K562 (cell line): ENCODE data around the gene DHRS3. TPM values are rescaled to one million over a fixed set of nuclear protein-coding genes. Genes with fewer than 3 reads are reported as not detected.

Source experiments
- DIDO1 ChIP-seq: fragments of 450-650 bp; IDR thresholded peaks from 2 replicates; pipeline ENCODE4 v1.6.1; 2016; ENCODE audit warnings: low read depth, missing biosample characterization, missing genetic modification characterization
- FOXM1 ChIP-seq, 2 experiments: fragments of 450-650 bp in 1 of 2; sonication (generic) in 1 of 2; formaldehyde crosslinking in 1 of 2; IDR thresholded peaks; 2 replicates each; pipeline versions ENCODE4 v1.6.1 to v1.9.0; 2017 to 2022; ENCODE audit warnings: low read depth in 2 of 2, mild to moderate bottlenecking in 2 of 2, missing genetic modification reagents in 1 of 2, moderate library complexity in 1 of 2
- HOXB6 ChIP-seq: fragments of 250-450 bp; sonication (Bioruptor Pico); IDR thresholded peaks from 2 replicates; pipeline ENCODE4 v1.5.1; 2022; ENCODE audit warnings: mild to moderate bottlenecking, borderline replicate concordance
- KLF1 ChIP-seq: fragments of 450-650 bp; IDR thresholded peaks from 2 replicates; pipeline ENCODE4 v1.6.1; 2016; ENCODE audit warnings: missing genetic modification characterization, missing compliant biosample characterization
- MCM5 ChIP-seq: fragments of 450-650 bp; IDR thresholded peaks from 2 replicates; pipeline ENCODE4 v1.6.1; 2016; ENCODE audit warnings: low read depth
- MECOM ChIP-seq: fragments of 250-450 bp; sonication (Bioruptor Pico); IDR thresholded peaks from 2 replicates; pipeline ENCODE4 v1.8.0; 2022; ENCODE audit warnings: inconsistent platforms
- MYBL2 ChIP-seq, 2 experiments: fragments of 450-650 bp in 1 of 2; sonication (generic) in 1 of 2; formaldehyde crosslinking in 1 of 2; IDR thresholded peaks; 2 replicates each; pipeline versions ENCODE4 v1.6.1 to v1.8.1; 2017 to 2022; ENCODE audit warnings: borderline replicate concordance in 1 of 2, inconsistent platforms in 1 of 2, low read depth in 1 of 2, mild to moderate bottlenecking in 1 of 2, missing genetic modification reagents in 1 of 2, moderate library complexity in 1 of 2
- PTRF ChIP-seq: fragments of 450-650 bp; IDR thresholded peaks from 2 replicates; pipeline ENCODE4 v1.6.1; 2016; ENCODE audit warnings: mild to moderate bottlenecking, missing genetic modification characterization, missing compliant biosample characterization
- PTTG1 ChIP-seq: fragments of 450-650 bp; IDR thresholded peaks from 2 replicates; pipeline ENCODE4 v1.6.1; 2016; ENCODE audit warnings: low read depth, mild to moderate bottlenecking, missing genetic modification characterization, missing compliant biosample characterization
- SETDB1 ChIP-seq: IDR thresholded peaks from one replicate; pipeline ENCODE4 v1.6.1; 2012; ENCODE audit warnings: low read length, control low read depth, inconsistent platforms
- TAF7 ChIP-seq: fragments of 450-650 bp; IDR thresholded peaks from 2 replicates; pipeline ENCODE4 v1.6.1; 2016; ENCODE audit warnings: missing genetic modification characterization, missing compliant biosample characterization
- ZKSCAN3 ChIP-seq: fragments of 250-450 bp; sonication (Bioruptor Pico); IDR thresholded peaks from 2 replicates; pipeline ENCODE4 v1.4.0; 2020
- ZNF436 ChIP-seq: fragments of 250-450, 450-650 bp; sonication (Bioruptor Pico); formaldehyde crosslinking; IDR thresholded peaks from 2 replicates; pipeline ENCODE4 v1.7.0; 2020; ENCODE audit warnings: mild to moderate bottlenecking
- ZNF695 ChIP-seq: fragments of 450-650 bp; formaldehyde crosslinking; IDR thresholded peaks from 2 replicates; pipeline ENCODE4 v1.4.0; 2020; ENCODE audit warnings: mild to moderate bottlenecking, moderate library complexity
- polyA plus RNA-seq, 8 experiments: library from polyadenylated mRNA; depleted of rRNA in 4 of 8; stranded (reverse) in 5 of 8; unstranded in 3 of 8; fragments of >200 nt; fragmentation: Nextera tagmentation in 2 of 8; fragmentation: Illumina TruSeq in 1 of 8; extraction: Ambion mirVana in 2 of 8; extraction: Trizol in 1 of 8; gene quantifications; 2 replicates each; pipeline versions ENCODE4 v1.2.1 to v1.2.3, GENCODE V29; 2011 to 2014; ENCODE audit warnings: inconsistent platforms in 1 of 8, missing spikeins in 1 of 8
- total RNA-seq, 7 experiments: library from RNA; depleted of rRNA in 6 of 7; stranded (reverse); fragments of >200 nt in 6 of 7; fragmentation: Illumina TruSeq in 2 of 7; extraction: Trizol in 2 of 7; gene quantifications; 2 replicates each; pipeline versions ENCODE4 v1.2.1 to v1.2.3, GENCODE V29; 2011 to 2021; ENCODE audit warnings: low replicate concordance in 1 of 7
- TF ChIP-seq, protein P1 (sequence below): fragments of 250-450 bp; sonication (Bioruptor Pico); IDR thresholded peaks from 2 replicates; pipeline ENCODE4 v1.4.0; 2020; ENCODE audit warnings: mild to moderate bottlenecking
- TF ChIP-seq, protein P2 (sequence below): fragments of 250-450 bp; sonication (Bioruptor Pico); IDR thresholded peaks from 2 replicates; pipeline ENCODE4 v1.5.0; 2020; ENCODE audit warnings: mild to moderate bottlenecking
- TF ChIP-seq, protein P3 (sequence below): sonication (generic); formaldehyde crosslinking; IDR thresholded peaks from 2 replicates; pipeline ENCODE4 v1.8.0; 2023; ENCODE audit warnings: missing genetic modification reagents, mild to moderate bottlenecking, borderline replicate concordance

DHRS3 gene
- total and polyA plus RNA-seq, 9 of the 15 experiments (the other 6 are each of a cell fraction or from before 2014, with no cell fraction given): 21.0 to 116 (median 58.7) TPM

DNA sequence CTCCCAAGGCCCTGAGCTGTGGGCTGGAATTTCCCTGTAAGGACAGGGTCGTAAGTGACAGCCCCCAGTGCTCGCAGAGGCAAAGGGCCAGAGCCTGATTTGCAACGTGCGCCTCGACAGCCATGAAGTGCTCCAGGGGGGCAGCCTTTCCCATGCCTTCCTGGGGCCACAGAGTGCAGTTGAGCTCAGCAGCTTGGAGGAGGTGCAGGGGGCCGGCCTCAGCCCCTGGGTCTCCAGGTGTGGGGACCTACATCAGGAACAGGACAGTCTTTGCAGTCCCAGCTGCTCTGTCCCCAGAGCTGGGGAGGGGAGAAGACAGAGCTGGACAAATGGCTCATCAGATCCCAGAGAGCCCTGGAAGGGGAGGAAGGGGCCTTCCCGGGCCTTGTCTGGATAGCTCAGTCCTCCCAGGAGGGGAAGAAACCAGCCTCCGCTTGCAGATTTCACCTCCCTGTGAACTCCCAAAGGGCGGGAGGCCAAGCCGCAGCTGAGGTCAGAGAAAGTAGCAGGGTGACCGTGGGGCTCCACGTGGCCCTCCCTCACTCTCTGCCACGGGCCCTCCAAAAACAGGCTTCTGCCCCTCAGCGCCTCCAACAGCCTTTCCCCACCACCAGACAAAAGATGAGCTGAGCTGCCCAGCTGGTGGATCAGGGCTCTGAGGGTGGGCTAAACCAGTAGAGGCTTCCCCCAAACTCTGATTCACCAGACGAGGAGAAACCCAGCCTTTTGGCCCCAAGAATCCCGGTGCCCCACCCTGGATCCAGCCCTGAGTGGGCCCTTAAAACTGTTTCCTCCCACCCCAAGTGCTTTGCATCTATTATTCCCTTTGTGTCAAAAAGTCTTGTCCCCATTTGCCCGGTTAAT lies 76.5 kb downstream of the DHRS3 start (continued):
- TF ChIP-seq, protein P1, sequence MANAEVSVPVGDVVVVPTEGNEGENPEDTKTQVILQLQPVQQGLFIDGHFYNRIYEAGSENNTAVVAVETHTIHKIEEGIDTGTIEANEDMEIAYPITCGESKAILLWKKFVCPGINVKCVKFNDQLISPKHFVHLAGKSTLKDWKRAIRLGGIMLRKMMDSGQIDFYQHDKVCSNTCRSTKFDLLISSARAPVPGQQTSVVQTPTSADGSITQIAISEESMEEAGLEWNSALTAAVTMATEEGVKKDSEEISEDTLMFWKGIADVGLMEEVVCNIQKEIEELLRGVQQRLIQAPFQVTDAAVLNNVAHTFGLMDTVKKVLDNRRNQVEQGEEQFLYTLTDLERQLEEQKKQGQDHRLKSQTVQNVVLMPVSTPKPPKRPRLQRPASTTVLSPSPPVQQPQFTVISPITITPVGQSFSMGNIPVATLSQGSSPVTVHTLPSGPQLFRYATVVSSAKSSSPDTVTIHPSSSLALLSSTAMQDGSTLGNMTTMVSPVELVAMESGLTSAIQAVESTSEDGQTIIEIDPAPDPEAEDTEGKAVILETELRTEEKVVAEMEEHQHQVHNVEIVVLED (CRISPR knock-in tag): no peak
- TF ChIP-seq TAF7 (no peak), PTRF (tag) (no peak), ZKSCAN3 (CRISPR knock-in tag) (no peak), PTTG1 (tag) (no peak), FOXM1 (IDR thresholded peaks at IDR 0.05; ENCODE audit: low read depth) (no peak), FOXM1 (CRISPR knock-in tag; IDR thresholded peaks at IDR 0.05; ENCODE audit: low read depth) (no peak), MECOM (CRISPR knock-in tag) (no peak; the same call in 1 of the 2 replicates), HOXB6 (CRISPR knock-in tag) (no peak), KLF1 (tag) (no peak), MYBL2 (IDR thresholded peaks at IDR 0.05; ENCODE audit: low read depth) (no peak), MYBL2 (CRISPR knock-in tag; IDR thresholded peaks at IDR 0.05; ENCODE audit: borderline replicate concordance) (no peak), MCM5 (no peak), SETDB1 (no peak), ZNF695 (CRISPR knock-in tag) (no peak), ZNF436 (CRISPR knock-in tag) (no peak), DIDO1 (no peak)
- TF ChIP-seq, protein P2, sequence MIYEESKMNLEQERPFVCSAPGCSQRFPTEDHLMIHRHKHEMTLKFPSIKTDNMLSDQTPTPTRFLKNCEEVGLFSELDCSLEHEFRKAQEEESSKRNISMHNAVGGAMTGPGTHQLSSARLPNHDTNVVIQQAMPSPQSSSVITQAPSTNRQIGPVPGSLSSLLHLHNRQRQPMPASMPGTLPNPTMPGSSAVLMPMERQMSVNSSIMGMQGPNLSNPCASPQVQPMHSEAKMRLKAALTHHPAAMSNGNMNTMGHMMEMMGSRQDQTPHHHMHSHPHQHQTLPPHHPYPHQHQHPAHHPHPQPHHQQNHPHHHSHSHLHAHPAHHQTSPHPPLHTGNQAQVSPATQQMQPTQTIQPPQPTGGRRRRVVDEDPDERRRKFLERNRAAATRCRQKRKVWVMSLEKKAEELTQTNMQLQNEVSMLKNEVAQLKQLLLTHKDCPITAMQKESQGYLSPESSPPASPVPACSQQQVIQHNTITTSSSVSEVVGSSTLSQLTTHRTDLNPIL (CRISPR knock-in tag): no peak
- TF ChIP-seq, protein P3, sequence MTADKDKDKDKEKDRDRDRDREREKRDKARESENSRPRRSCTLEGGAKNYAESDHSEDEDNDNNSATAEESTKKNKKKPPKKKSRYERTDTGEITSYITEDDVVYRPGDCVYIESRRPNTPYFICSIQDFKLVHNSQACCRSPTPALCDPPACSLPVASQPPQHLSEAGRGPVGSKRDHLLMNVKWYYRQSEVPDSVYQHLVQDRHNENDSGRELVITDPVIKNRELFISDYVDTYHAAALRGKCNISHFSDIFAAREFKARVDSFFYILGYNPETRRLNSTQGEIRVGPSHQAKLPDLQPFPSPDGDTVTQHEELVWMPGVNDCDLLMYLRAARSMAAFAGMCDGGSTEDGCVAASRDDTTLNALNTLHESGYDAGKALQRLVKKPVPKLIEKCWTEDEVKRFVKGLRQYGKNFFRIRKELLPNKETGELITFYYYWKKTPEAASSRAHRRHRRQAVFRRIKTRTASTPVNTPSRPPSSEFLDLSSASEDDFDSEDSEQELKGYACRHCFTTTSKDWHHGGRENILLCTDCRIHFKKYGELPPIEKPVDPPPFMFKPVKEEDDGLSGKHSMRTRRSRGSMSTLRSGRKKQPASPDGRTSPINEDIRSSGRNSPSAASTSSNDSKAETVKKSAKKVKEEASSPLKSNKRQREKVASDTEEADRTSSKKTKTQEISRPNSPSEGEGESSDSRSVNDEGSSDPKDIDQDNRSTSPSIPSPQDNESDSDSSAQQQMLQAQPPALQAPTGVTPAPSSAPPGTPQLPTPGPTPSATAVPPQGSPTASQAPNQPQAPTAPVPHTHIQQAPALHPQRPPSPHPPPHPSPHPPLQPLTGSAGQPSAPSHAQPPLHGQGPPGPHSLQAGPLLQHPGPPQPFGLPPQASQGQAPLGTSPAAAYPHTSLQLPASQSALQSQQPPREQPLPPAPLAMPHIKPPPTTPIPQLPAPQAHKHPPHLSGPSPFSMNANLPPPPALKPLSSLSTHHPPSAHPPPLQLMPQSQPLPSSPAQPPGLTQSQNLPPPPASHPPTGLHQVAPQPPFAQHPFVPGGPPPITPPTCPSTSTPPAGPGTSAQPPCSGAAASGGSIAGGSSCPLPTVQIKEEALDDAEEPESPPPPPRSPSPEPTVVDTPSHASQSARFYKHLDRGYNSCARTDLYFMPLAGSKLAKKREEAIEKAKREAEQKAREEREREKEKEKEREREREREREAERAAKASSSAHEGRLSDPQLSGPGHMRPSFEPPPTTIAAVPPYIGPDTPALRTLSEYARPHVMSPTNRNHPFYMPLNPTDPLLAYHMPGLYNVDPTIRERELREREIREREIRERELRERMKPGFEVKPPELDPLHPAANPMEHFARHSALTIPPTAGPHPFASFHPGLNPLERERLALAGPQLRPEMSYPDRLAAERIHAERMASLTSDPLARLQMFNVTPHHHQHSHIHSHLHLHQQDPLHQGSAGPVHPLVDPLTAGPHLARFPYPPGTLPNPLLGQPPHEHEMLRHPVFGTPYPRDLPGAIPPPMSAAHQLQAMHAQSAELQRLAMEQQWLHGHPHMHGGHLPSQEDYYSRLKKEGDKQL (CRISPR knock-in tag): no peak
